ENCODE measurements around the gene MYO1E.
A peak's percentile ranks its signal among the peaks of the same experiment; 100 is the strongest.

MYO1E gene

DNA sequence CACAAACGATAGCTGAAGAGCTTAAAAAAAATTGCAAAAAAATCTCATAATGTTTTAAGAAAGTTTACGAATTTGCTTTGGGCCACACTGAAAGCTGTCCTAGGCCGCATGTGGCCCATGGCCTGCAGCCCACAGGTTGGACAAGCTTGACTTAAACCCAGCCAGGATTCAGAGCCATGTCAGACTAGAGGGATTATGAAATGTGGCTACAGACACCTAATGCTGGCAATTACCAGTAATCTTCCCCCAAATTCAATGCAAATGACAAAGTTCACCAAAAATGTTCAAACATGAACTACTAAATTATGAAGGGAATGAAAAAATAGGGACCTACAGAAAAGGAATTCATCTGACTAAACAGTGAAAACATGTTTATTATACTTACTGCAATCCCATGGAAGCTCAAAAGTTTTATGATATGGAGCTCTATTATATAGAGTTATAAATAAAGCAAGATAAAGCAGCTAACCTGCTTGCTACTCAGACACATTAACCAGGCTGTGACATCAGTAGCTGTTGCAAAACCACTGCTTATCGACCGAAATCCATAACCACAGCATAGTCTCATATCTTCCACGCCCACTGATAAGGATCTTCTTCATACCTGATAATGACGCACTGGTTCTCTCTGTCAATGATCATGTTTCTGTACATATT lies 116.9 kb downstream of the MYO1E start:
- DNase-seq: no peak

DNA sequence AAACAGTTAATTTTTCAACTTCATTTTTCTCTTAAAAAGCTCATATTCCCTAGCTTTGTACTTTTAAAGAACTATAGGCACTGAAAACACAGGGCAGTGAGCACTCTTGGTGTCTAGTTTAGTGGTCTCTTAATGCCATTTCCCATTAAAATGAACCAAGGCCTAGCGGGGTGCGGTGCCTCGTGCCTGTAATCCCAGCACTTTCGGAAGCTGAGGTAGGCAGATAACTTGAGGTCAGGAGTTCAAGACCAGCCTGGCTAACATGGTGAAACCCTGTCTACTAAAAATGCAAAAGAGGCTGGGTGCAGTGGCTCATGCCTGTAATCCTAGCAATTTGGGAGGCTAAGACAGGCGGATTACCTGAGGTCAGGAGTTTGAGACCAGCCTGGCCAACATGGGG lies 120.5 kb downstream of the MYO1E start:
- no peak for DNase-seq

DNA sequence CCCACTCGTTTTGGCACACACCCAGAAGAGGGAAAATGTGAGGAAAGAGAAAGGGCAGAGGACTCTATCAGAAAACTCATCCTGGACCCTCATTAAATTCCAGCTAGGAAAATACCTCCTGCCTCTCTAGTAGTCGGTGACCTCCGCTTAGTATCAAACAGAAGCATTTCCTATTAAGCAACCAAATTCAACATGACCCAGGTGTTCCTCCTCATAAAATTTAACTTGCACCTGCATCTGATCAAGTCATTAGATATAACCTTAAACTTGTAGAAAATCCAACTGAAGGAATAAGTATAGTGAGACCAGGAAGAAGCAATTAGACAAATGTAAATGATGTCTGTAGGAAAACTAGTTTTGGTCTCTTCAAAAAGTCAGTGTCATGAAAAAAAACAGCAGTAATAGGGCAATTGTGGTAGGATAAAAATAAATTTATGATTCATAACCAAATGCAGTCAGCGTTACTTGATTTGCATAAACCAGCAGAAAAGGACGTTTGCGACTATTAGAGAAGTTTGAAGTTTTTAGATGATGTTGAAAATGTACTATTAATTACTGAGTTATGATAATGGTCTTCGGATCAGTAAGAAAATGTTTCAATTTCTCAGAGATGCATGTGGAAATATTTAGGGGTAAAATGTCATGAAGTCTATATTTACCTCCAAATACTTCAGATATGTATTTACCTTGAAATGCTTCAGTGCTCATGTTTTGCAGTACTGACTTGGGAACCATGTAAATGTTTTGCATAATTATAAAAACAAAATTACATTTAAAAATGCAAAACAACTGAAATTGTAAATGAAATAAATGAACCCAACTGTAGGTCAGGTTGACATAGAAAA lies 121.4 kb downstream of the MYO1E start:
- no peak for DNase-seq

DNA sequence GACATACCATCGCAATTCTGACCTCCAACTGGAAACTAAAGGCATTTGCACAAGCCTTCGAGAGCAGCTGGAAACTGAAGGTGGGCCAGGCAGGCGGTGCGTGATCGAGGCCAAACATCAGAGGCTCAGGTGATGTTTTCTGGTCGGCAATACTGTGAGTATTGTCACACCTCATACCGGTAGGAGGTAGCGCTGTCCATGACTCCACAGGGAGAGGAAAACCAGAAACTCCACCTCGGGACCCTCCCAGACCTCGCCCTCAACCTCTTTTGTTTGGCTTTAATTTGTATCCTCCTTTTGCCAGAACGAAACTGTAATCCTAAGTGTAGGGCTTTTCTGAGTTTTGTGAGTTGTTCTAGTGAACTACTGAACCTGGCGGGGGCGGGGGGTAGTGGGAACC lies 122.4 kb downstream of the MYO1E start:
- no peak for DNase-seq

DNA sequence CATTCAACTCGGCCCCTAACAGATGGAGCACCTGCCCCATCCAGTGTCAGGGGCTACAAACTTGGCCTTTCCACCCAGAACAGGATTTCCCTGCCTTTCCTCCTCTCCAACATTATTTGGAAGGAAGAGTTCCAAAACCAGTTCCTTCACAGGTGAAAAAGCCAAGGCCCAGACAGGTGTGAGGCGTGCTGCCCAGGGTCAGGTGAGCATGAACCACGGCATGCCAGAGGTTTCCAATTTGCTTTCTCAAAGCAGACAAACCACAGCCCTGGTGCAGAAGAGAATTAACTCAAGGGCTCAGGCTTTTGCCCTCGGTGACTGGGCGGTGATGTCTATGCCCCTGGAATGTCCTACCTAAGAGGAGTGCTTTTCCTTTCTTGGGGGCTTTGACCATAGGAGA lies 122.9 kb downstream of the MYO1E start:
- DNase-seq: no peak

DNA sequence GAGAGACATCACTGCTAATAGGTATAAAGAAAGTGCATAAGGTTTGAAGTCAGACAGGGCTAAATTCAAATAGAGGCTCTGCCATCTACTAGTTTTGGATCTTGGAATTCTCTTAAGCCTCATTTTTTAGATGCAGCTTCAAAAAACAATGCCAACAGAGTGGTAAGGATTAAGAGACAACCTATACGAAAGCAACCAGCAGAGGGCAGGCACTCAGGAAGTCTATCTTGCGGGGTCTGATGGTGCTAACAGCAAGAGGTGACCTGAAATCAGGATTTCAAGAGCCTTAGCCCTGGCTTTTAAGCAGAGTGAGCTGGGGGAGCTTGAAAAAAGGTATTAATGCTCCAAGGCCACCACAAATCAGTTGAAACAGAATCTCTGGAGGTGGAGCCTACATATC lies 125.3 kb downstream of the MYO1E start:
- DNase-seq: peak; percentile 36

DNA sequence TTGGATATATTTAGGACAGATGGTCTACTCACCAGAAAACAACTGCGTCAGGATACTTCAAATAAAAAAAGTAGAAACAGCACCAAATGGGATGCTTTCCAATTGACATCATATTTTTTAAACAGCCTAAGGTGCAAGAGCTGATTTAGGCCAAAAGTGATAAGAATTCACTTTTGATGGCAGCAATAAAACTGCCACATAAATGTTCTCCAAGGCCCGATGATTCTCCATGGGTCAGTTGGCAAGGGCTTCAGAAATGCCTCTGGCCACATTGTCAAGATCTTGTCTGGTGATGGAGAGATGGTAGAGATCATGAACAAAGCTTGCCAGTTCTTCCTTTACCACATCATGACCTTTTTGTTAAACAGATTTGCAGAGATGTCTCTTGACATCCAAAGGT lies 127.1 kb downstream of the MYO1E start:
- no peak for DNase-seq

DNA sequence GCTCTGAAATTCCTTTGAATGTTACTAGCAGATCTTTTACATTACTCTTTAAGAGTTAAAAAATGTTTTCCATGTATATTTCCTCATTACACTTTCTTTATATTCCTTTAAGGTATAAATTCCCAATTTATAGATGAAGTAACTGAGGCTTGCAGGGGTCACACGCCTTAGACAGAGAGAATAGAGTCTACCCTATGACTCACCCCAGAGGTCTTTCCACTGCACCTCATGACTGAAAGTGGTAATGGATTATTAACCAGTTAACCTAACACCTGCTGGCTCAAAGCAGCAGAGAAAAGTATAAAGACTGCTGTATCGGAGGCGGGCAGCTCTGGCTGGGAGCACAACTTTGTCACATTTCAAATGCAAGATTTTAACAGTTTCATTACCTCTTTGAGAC lies 128.3 kb downstream of the MYO1E start:
- no peak for DNase-seq

DNA sequence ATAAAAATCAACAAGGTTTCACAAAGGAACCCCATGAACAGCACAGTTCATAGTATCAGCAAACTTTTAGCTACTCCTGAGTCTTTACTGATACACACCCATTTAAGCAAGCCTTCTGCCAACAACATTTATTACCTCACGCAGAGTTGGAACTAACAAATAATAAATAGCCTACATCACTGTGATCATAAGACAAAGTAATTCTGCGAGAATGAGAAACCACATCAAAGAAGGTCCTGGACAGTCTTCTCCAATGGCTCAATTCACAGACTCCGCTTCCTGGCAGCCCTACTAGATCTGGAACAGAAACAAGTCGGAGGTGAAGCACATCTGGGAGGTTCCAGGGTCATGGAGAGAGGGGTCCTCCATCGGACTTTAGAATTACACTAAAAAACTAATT lies 129.0 kb downstream of the MYO1E start:
- no peak for DNase-seq

DNA sequence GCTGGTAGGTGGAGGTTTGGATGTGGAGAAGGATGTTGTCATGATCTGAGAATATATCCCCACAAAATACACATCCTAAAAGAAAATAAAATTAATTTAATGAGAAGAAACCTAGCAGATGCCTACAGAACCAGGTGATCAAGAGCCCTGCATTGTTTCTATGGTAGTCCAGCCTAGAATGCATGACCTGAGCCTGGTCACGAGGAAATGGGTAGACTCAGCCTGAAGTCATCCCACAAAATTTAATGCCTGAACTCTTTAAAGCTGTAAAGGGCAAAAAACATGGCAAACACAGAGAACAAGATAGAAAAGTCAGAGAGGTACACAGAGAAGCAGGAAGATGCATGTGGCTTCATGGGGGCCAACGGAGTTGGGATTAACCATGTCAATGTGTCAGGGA lies 130.0 kb downstream of the MYO1E start:
- no peak for DNase-seq

DNA sequence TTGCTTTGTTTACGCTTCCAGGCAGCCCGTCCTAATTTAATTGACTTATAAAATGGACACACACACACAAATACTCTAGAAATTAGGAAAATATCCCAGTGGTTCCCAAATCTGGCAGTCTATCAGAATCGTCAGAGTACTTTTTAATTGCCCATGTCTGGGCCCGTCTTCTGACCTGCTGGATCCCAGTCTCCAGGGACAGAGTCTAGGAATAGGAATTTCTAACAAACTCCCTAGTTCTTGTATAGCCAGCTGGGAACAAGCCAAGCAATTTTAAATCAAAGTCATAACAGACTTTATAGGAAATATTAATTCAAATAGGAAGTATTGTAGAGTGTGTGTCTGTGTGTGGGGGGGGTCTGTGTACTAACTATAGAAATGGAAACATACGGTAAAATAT lies 132.6 kb downstream of the MYO1E start:
- DNase-seq: no peak

DNA sequence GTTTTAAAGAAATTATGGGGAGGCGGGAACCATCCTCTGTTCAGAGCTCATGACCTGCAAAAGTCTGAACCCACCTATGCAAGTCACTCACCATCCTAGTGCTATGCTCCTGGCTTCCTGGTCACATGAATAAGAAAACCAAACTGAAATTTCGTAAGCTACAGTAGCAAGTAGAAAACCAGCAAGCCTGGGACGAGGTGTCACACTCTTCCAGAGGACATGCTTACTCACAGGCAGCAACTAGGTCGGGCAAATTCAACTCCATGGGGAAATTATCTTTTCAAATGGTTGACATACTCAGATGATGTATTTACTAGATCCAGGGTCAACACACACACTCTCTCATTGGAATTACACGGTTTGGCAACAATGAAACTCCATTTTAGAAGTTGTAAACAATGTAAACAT lies 134.7 kb downstream of the MYO1E start:
- DNase-seq: no peak

DNA sequence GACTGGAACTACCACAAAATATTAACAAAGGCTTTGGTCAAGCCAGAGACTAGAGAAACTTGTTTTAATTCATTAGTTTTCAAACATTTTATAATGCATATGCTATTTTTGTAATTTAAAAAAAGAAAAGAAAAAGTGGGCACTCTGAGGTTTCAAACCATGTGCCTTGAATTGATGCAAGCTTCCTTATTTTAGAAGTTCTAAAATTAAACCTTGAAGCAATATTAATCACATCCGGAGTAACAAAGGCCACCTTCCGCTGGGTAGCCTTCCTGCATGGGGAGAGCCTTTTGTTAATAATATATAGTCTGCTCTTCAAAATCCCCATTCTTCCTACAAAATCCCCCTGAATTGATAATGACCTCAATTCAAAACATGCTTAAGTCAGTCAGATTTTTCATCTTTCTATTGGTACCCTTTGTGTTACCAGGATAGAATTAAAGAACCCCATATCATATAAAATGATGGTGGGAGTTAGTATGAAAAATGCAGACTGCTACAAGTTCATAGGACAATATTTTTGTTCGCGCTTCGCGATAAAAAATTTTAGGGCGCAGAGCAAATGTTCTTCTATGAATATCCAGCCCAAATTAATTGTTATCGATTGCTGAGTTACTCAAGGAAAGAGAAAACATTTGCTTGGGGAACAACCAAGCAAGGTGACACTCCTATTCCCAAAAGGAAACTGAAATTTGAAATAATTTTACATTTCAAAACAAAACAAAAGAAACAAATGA lies 135.4 kb downstream of the MYO1E start:
- no peak for DNase-seq

DNA sequence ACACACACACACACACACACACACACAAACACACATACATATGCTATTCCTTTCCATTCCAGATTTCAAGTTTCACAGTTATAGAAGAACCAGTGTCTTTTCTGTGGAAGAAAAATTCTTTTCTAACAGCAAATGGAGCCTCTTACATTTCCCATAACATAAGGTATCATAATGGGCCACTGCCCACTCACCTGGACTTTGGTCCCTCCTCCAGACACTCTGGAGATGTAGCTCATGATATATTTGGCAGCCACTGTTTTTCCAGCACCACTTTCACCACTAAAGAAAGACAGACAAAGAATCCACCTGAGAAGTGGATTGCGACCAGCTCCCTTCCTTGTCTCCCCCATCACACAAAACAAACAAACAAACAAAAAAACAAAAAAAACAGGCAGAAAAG lies 136.3 kb downstream of the MYO1E start:
- DNase-seq: no peak

DNA sequence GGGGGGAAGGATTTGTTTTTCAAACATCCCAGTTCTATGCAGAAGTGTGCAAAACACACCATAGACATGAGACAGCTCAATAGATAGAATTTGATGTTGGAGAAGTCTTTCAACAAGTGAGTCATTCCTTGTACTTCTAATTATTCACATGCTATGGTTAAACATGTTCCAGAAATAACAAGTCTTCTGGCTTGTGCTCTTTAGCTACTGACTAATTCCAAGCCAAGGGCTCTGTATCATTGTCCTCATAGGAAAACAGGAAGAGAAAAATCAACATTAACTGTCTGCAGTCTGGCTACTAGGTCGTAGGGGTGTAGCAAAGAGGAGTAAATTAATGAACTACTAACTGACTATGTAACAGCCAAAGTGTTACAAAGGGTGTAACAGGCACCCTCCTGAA lies 140.2 kb downstream of the MYO1E start:
- no peak for DNase-seq

DNA sequence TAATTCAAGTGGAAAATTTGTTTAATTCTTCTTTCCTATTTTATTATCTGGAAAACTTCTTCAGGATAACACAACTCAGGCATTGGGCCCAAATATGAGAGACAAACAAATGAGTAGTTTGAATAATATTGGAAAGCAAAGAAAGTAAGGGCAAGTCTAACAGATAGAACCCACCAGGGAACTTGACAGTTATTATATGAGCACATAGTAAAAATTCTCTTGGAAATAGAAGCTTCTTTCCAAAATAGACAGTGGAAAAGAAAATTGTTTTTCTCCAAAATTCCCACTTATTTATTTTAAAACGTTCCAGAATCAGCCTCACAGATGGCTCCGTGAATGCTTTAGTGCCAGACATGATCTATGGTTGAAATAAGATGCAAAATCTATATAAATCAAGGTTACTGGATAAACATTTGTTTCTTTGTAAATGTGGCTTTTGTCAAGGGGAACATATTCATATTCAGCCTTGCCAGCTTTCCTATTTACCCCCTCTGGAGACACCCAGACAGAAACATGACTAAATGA lies 142.1 kb downstream of the MYO1E start:
- no peak for DNase-seq

DNA sequence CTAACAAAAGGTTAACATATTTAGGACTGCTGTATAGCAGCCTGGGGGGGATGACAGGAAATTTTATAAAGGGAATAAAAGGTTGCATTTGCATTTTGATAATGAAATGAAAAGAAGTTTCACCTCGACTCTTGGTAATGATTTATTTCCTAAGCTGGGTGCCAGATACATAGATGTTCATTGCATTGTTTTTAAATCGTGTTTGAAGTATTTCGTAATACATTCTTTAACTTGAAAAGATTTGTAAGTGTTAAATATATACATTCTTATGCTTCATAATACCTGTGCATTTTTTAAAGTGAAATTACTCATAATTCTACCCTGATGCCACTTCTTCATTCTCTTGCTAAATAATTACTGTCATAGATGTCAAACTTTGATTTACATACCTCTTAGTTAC lies 143.2 kb downstream of the MYO1E start:
- DNase-seq: no peak

DNA sequence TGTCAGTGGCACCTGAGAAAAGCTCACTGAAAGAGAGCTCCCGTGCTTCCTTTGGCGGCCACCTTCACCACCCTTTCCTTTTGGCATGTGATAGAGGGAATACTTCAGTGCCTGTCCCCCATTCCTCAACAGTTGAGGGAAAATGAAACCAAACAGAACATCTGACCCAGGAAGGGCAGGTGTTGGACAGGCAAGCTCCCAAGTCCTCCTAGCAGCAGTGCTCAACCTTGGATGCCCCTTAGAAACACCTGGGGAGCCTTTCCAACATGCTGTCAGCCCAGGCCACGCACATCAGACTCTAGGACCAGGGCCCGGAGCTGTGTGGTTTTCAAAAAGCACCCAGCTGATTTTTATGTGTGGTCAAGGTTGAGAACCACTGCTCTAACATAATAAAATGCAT lies 143.7 kb downstream of the MYO1E start:
- no peak for DNase-seq

DNA sequence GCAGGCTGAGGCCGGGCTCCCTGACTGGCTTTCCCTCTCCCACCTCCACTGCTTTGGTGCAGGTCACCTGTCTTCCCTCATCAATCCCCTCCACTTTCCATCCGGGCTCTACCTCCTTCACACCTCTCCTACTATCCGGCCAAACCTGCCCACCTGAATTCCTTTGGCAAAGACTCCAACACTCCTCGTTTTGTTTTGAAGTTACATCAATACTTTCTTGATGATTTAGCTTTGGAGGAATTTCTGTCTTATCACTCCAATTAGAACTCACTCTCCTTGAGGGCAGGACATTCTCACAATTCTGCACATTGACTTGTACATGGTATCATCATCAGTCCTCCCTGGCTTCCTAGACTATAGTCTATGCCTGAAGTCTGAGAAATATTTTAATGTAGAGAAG lies 145.7 kb downstream of the MYO1E start:
- DNase-seq: no peak

DNA sequence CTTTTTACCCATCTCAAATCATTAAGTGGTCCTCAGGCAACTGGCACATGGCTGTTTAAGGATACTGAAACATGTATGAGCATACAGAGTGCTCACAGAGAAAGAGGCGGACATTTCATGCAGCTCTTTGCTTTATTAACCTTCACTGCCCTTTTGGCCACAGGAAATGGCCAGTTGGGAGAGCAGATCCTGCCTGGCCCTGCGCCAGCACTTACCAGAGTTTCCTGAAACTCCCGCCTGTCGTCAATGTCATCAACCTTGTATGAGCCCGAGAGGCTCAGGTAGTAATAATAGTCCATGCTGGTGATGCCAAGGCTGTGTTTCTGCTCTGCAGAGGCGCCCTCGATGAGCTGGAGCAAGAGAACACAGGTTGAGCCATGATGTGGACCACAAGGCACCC lies 148.2 kb downstream of the MYO1E start:
- no peak for DNase-seq

DNA sequence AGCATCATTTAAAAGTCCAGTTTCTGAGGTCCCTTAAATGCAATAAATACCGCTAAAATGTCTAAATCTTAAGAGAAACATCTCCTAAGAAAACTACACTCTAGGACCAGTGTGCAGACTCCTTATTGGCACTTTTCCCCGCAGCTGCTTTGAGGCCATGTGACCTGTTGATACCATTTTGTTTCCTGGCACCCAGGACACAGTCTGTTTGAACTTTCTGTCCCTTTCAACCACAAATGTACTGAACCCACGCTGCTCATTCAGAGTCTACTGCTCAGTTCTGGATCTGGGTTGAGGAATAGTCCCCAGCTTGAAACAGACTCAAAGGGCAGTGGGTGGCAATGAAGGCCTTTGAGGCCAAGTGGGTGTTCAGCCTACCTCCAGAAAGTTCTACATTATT lies 148.9 kb downstream of the MYO1E start:
- DNase-seq: no peak

DNA sequence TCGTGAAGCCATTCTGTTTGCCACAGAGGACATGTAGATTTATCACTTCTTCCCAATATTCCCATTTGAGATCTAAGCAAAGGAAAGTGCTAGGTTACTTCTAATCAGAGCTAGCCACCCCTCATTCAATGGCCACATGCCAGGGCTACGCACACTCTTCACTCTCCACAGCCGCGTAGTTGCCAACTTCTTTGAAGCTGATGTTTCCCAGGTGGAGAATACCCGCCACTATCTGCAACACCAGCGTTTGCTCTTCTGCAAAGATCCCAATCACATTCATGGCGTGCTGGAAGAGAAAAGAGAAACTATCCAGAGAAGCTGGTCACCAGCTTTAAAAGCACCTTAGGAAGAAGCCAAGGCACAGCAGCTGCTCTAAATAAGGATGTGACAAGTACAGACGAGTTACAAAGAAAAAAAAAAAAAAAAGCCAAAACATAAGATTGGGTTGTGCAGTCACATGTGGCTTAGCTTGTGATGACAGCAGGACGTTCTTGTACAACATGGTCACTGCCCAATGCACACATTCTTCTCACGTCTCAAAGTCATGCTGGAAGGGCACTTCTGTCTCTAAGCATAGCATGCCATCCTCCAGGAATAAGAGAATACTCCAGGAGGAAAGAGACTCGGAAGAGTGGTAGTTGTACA lies 149.6 kb downstream of the MYO1E start:
- DNase-seq: no peak

Measured in activated CD4-positive, alpha-beta T cell treated with anti-CD3 and anti-CD28 coated beads, Interleukin-2, amount 50 U/mL, for 1 hour (primary cell).